GM19455 (cell line): ENCODE results near the gene BRME1.
A peak's percentile ranks its signal among the peaks of the same experiment; 100 is the strongest.

Experiments
- ATAC-seq: cut with Tn5 transposase; IDR thresholded peaks from one replicate; pipeline ENCODE4 v1.9.1; 2021; ENCODE audit not compliant: unreplicated experiment

The BRME1 gene

GRCh38 chr19:13847407-13848339 lies 58.2 kb downstream of the BRME1 start:
- ATAC-seq: no peak

- ATAC-seq: peak; percentile 61
These were observed 59.1 kb downstream of the BRME1 start for GRCh38 chr19:13846557-13847406.

- ATAC-seq: no peak
These were observed 61.7 kb downstream of the BRME1 start for GRCh38 chr19:13844130-13844631.

GRCh38 chr19:13843104-13843921 lies 62.6 kb downstream of the BRME1 start:
- ATAC-seq: no peak

GRCh38 chr19:13842291-13843103 lies 63.4 kb downstream of the BRME1 start:
- ATAC-seq: no peak

GRCh38 chr19:13841962-13842290 lies 64.0 kb downstream of the BRME1 start:
- no peak for ATAC-seq

GRCh38 chr19:13841086-13841961 lies 64.6 kb downstream of the BRME1 start:
- no peak for ATAC-seq

GRCh38 chr19:13840305-13841085 lies 65.4 kb downstream of the BRME1 start:
- no peak for ATAC-seq

- no peak for ATAC-seq
These were observed 66.0 kb downstream of the BRME1 start for GRCh38 chr19:13839938-13840304.

GRCh38 chr19:13839130-13839937 lies 66.6 kb downstream of the BRME1 start:
- no peak for ATAC-seq

GRCh38 chr19:13838435-13839129 lies 67.3 kb downstream of the BRME1 start:
- ATAC-seq: no peak

GRCh38 chr19:13835791-13836723 lies 69.9 kb downstream of the BRME1 start:
- ATAC-seq: no peak

GRCh38 chr19:13834244-13835069 lies 71.5 kb downstream of the BRME1 start:
- ATAC-seq: no peak

- ATAC-seq: peak; percentile 65
These were observed 72.3 kb downstream of the BRME1 start for GRCh38 chr19:13833330-13834243.
